Suprapubic skin (tissue), 4 donors: ENCODE results near the gene FLOT1.

Experiments used
- POLR2A ChIP-seq, 2 donors: fragments of 450-650 bp; IDR thresholded peaks; one replicate each; pipeline ENCODE4 v1.6.1; 2017; ENCODE audit warnings: antibody characterized with exemption in 2 of 2, mild to moderate bottlenecking in 2 of 2, moderate library complexity in 2 of 2
- POLR2AphosphoS5 ChIP-seq, 3 donors: sonication (generic); formaldehyde crosslinking; IDR thresholded peaks; one replicate each; pipeline ENCODE4 v1.6.1; 2017; ENCODE audit warnings: antibody characterized with exemption in 3 of 3
- TF ChIP-seq, protein P1 (sequence below), 2 donors: fragments of 200-600 bp in 1 of 2; fragments of 450-650 bp in 1 of 2; sonication (generic) in 1 of 2; IDR thresholded peaks; one replicate each; pipeline ENCODE4 v1.5.1; 2016 to 2019; ENCODE audit warnings: antibody characterized with exemption in 2 of 2, mild to moderate bottlenecking in 1 of 2, moderate library complexity in 1 of 2

DNA sequence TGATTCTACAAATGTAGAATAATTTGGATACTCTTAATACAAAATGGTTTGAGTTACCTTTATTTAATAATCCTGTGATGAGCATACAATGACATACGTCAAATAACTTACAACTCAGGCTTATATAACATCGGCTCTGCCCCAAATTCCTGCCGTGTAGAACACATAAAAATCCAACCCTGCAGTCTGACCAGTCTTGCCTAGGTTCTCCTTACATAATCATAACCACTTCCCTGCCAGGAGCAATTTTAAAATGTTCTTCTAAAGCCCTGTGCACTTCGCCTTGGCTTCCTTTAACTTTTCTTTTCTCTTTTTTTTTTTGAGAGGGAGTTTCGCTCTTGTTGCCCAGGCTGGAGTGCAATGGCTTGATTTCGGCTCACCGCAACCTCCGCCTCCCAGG, 18.1 kb upstream of the FLOT1 start:
- TF ChIP-seq POLR2A (IDR thresholded peaks at IDR 0.05) = no peak
- TF ChIP-seq, protein P1, sequence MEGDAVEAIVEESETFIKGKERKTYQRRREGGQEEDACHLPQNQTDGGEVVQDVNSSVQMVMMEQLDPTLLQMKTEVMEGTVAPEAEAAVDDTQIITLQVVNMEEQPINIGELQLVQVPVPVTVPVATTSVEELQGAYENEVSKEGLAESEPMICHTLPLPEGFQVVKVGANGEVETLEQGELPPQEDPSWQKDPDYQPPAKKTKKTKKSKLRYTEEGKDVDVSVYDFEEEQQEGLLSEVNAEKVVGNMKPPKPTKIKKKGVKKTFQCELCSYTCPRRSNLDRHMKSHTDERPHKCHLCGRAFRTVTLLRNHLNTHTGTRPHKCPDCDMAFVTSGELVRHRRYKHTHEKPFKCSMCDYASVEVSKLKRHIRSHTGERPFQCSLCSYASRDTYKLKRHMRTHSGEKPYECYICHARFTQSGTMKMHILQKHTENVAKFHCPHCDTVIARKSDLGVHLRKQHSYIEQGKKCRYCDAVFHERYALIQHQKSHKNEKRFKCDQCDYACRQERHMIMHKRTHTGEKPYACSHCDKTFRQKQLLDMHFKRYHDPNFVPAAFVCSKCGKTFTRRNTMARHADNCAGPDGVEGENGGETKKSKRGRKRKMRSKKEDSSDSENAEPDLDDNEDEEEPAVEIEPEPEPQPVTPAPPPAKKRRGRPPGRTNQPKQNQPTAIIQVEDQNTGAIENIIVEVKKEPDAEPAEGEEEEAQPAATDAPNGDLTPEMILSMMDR (IDR thresholded peaks at IDR 0.05) = no peak
- TF ChIP-seq POLR2AphosphoS5 (IDR thresholded peaks at IDR 0.05) = no peak
